Stimulated activated CD8-positive, alpha-beta memory T cell treated with anti-CD3 and anti-CD28 coated beads, Interleukin-15, amount 100 ng/mL, for 48 hours (primary cell): ENCODE measurements around the gene ATRX.
"Not testable (repeated sequence)": the region's sequence is repeated elsewhere in the genome, so short reads cannot be mapped to it uniquely, and the experiment has no call there.

Source experiments
- DNase-seq, 2 donors: peaks; one replicate each; pipeline ENCODE4 v3.0.0-alpha.2; 2020; ENCODE audit warnings: low read depth in 2 of 2

Gene ATRX

DNA sequence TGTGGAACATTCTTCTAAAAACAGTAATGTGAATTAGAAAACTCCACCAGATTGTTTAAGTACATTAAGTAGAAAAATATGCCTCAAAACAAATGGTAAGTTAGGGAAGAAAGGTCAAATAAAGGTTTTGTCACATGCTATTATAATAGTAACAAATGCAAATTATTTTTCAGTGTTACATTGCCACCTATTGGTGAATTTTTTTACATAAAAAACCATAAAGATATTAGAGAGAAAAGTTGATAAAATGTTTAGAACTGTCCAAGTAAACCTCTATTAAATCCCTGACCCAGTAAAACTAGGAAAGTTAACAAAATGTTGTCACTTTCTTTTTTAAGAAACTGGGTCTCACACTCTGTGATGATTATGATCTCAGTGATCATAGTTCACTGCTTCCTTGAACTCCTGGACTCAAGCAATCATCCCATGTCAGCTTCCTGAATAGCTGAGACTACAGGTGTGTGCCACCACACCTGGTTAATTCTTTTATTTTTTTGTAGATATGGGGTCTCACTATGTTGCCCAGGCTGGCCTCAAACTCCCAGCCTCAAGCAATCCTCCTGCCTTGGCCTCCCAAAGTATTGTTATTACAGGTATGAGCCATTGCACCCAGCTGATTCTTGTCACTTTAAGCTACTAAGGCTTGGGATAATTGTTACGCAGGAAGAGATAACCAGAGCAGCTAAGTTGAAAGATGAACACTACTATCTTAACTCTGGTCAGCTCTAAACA, 157.6 kb downstream of the ATRX start:
- no peak for DNase-seq

DNA sequence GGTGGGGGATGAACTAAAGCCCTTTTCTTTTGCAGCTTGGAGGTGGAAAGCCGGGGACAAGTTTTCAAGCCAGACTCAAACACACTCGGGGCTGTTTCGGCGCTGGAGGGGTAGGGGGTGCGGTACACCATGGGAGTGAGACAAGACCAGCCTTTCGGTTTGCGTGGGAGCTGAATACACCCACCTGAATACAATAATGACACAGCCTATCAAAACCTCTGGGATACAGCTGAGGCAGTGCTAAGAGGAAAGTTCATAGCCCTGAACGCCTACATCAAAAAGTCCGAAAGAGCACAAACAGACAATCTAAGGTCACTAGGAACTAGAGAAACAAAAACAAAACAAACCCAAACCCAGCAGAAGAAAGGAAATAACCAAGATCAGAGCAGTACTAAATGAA, 163.3 kb downstream of the ATRX start:
- DNase-seq: no peak

DNA sequence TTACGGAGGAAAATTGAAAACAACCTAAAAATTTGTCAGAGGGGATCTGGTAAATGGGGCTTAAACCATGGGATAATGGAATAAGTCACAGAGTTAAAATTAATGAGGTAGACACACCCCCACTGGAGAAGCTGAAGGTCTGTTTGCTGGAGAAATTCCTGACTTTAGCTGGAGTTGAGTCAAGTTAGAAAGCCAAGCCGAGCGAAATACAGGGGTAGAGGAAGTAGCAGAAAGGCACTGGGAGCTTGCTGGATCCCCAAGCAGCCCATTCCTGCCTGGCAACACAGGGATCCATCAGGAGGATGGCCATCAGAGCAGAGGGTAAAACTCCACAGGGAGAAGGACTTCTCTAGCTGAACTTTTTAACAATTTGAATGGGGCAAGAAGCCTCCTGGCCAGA, 163.8 kb downstream of the ATRX start:
- DNase-seq: no peak

DNA sequence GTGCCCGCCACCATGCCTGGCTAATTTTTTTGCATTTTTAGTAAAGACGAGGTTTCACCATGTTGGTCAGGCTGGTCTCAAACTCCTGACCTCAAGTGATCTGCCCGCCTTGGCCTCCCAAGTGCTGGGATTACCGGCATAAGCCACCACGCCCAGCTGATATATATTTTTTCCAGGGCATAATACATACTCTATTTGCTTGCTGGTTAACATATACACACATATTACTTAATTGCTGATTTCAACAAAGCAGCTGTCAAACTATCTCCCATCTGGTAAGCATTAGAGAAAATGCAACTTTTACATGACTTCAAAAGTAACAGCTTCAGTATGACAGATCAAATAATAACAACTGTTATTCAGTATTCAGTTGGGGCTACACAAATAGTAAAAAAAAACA, 164.6 kb downstream of the ATRX start:
- DNase-seq: not testable (repeated sequence)

DNA sequence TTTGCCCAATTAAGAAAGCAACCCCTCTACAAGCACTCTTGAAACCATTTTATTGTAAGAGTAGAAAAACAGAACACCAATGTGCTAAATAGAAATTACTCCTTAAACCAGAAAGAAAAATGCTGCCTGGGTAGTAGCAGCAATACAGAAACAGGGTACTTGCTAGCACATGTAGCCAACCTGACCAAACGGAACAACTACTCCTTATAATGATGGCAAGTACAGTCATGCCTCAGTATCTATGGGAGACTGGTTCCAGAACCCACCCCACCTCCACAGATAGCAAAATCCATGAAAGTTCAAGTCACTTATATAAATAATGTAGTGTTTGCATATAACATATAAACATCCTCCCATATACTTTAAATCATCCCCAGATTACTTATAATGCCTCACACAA, 168.8 kb downstream of the ATRX start:
- no peak for DNase-seq

DNA sequence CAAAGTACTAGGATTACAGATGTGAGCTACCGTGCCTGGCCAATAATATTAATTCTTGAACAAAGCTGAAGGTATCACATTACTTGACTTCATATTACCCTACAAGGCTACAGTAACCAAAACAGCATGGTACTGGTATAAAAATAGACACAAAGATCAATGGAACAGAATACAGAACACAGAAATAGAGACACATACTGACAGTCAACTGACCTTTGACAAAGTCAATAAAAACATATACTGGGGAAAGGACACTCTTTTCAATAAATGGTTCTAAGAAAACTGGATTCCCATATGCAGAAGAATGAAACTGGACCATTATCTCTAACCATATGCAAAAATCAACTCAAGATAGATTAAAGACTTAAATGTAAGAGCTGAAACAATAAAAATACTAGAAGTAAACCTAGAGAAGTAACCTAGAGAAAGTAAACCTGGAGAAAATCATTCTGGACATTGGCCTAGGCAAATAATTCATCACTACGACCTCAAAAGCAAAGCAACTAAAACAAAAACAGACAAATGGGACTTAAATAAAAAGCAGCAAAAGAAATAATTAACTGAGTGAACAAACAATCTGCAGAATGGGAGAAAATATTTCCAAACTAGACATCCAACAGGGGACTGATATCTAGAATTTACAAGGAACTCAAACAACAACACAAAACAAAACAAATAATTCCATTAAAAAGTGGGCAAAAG, 182.2 kb downstream of the ATRX start:
- DNase-seq: no peak

DNA sequence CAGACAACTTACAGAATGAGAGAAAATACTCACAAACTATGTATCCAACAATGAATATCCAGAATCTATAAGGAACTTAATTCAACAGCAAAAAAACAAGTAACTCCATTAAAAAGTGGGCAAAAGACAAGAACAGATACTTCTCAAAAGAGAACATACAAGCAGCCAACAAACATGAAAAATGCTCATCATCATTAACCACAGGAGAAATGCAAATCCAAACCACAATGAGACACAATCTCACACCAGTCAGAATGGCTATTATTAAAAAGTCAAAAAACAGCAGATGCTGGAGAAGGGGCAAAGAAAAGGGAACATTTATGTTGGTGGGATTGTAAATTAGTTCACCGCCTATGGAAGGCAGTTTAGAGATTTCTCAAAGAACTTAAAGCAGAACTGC, 188.5 kb downstream of the ATRX start:
- DNase-seq: no peak

DNA sequence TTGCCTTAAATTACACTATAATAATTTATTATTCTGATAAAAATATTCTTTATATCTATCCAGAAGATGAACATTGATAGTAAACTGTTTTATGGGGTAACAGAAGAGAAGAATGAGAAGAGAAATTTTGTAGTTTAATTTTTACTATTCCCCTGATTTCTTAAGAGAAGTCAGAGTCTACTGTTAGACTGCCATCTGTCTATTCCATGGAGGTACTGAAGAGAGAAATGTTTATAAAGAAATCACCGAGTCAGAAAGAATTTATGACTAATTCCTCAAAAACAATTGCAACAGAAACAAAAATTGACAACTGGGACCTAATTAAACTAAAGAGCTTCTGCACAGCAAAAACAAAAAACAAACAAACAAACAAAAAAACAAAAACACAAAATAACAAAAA, 188.9 kb downstream of the ATRX start:
- no peak for DNase-seq

DNA sequence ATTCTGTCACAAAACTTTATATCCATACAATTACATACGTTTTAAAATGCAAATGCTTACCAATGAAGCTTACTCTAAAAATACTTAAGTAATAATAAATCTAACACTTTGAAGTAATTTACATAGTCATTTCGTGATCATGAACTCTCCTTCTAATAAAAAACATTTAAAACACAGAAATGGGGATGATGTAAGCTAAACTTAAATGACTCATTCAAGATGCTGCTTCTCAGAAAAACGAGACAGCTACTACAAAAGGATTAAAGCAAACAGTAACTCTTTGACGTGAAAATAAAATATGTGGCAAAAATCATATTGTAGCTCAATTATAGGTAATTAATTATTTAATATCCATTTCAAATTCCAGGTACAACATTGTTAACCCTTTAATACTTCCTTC, 190.2 kb downstream of the ATRX start:
- DNase-seq: no peak

DNA sequence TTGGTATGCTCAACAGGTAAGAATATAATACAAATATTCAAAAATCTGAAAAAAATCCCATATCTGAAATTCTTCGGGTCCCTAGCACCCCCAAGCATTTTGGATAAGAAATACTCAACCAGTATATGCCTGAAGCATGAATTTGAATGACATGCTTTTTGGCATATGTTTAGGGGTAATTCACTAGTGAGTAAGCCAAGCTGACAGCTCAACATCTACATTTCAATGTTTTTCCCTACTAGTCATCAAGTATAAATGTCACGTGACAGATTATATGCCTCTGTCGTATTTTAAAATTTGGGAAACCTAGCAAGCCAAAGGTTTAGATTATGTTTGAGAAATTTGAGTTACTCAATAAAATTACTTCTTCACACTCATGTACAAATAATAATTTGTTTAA, 213.7 kb downstream of the ATRX start:
- no peak for DNase-seq

DNA sequence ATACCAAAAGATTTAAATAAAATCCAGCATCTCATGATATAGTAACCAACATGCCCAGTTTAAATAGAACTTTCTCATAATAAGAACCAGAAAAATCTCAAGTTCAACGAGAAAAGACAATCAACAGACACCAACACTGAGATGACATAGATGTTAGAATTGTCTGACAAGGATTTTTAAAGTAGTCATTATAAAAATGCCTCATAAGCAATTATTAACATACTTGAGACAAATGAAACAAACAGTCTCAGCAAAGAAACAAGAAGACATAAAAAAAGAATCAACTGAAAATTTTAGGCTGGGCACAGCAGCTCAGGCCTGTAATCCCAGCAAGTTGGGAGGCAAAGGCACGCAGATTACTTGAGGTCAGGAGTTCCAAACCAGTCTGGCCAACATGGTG, 220.7 kb downstream of the ATRX start:
- no peak for DNase-seq

DNA sequence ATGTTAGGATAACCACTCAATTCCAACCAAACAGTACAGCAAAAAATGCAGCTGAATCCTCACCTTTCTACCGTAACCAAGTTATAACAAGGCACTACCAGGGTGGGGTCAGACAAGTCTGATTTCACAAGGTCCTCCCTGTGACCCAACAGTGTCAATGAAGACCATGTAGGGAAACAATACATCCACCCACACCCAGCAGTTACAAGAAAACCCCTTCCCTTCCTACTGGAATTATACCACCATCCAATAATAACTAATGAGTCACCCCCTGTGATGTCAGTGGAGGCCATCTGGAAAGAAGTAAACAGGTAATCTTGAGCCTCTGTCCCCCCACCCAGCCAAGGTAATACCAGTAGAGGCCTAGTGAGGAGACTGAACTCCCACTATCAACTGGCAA, 221.2 kb downstream of the ATRX start:
- DNase-seq: no peak

DNA sequence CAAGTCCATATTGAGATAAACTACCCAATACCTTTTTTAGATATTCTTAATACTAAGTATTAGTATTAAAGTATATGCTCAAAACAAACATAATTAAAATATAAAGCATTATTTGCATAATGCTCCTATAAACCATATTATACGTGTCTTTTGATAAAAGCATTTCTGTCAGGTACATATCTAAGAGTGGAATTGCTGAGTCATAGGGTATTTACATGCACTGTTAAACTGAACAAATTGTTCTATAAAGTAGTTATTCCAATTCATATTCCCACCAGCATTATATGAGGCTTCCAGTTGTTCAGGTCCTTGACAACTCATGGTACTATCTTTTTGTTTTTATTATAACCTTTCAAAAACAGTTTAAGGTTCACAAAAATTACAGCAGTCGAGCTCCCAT, 224.6 kb downstream of the ATRX start:
- no peak for DNase-seq

DNA sequence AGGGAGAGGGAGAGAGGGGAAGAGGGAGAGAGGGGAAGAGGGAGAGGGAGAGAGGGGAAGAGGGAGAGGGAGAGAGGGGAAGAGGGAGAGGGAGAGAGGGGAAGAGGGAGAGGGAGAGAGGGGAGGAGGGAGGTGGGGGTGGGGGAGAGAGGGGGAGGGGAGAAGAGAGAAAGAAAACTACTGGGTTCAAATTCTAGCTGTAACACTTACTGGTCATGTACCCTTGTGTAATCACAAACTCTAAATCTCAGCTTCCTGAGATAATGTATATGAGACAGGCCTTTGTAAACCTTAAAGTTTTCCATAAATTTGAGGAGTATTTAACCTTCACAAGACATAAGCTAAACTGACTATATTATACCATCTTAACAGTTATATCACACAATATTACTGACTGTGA, 229.7 kb downstream of the ATRX start:
- no peak for DNase-seq

DNA sequence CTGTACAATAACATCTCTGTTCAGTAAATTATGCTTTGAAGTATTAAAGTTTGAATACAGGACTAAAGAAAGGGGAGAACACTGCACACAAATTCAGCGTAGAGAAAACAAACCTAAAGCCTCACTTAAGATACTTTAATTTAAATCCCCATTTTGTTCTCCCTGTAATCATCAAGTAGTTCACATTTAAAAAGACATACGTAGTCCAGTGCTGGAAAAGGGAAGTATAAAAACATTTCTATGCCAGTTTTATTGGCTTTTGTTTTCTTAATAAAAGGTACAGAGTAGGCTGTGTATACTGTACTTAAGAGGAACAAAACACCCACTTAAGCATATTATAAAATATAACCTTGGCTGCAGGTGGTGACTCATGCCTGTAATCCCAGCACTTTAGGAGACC, 237.3 kb downstream of the ATRX start:
- no peak for DNase-seq

DNA sequence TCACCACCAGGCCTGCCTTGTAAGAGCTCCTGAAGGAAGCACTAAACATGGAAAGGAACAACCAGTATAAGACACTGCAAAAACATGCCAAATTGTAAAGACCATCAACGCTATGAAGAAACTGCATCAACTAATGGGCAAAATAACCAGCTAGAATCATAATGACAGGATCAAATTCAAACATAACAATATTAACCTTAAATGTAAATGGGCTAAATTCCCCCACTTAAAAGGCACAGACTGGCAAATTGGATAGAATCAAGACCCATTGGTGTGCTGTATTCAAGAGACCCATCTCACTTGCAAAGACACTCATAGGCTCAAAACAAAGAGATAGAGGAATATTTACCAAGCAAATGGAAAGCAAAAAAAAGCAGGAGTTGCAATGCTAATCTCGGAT, 246.2 kb downstream of the ATRX start:
- DNase-seq: not testable (repeated sequence)

DNA sequence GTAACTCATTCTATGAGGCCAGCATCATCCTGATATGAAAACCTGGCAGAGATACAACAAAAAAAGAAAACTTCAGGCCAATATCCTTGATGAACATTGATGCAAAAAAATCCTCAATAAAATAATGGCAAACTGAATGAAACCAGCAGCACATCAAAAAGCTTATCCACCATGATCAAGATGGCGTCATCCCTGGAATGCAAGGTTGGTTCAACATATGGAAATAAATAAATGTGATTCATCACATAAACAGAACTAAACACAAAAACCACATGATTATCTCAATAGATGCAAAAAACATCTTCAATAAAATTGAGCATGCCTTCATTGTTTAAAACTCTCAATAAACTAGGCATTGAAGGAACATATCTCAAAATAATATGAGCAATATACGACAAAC, 254.8 kb downstream of the ATRX start:
- DNase-seq: not testable (repeated sequence)

DNA sequence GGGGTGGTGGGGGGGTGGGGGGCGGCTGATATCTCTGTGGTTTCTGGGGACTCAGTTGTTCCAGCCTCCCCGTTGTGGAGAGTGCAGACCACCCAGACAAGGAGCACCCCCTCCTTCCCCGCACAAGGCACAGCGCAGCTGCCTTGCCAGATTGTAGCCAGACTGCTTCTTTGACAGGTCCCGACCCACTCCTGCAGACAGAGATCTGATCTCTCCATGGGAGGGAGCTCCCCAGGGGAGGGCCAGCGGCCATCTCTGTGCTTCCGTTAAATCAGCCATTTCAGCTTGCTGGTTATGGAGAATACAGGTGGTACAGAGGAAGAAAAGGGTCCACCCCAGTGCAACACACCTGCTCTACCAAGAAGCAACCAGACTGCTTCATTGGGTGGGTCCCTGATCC, 258.0 kb downstream of the ATRX start:
- no peak for DNase-seq

DNA sequence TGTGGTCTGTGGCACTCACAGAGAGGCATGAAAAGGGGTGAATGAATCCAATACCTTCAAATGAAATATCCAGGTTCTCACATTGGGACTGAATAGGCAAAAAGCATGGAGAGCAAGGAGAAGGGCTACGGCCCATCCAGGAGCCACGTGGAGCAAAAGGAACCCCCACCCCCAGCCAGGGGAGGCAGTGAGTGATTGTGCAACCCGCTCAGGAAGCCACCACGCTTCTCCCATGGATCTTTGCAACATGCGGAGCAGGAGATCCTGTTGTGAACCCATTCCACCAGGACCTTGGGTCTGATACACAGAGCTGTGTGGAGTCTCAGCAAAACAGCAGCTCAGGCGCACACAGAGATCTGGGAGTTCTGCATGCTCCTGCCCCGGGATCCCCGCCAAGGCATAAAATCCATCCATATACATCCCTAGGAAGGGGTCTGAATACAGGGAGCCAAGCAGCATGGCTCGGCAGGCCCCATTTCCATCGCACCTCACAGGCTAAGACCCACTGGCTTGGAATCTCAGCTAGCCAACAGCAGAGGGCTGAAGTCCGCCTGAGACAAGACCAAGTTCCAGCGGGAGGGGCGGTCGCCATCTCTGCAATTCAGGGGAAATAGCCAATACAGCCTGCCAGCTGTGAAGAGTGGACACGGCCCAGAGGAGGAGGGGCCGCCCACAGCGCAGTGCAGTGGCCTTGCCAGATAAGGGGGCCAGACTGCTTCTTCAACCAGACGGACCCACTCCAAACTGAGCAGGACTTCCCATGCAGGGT, 258.6 kb downstream of the ATRX start:
- DNase-seq: no peak

DNA sequence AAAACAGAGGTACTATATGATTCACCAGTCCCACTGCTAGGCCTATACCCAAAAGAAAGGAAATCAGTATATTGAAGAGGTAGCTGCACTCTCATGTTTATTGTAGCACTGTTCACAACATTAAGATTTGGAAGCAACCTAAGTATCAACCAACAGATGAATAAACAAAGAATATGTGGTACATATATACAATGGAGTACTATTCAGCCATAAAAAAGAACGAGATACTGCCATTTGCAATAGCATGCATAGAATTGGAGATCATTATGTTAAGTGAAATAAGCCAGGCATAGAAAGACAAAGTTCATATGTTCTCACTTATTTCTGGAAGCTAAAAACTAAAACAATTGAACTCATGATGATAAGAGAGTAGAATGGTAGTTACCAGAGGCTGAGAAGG, 266.3 kb downstream of the ATRX start:
- no peak for DNase-seq

DNA sequence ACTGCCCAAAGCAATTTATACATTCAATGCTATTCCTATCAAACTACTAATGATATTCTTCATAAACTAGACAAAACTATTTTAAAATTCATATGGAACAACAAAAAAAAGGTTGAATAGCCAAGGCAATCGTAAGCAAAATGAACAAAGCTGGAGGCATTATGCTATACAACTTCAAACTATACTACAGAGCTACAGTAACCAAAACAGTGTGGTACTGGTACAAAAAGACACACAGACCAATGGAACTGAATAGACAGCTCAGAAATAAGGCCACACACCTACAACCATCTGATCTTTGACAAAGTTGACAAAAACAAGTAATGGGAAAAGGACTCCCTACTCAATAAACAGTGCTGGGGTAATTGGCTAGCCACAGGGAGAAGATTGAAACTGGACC, 271.8 kb downstream of the ATRX start:
- DNase-seq: no peak

DNA sequence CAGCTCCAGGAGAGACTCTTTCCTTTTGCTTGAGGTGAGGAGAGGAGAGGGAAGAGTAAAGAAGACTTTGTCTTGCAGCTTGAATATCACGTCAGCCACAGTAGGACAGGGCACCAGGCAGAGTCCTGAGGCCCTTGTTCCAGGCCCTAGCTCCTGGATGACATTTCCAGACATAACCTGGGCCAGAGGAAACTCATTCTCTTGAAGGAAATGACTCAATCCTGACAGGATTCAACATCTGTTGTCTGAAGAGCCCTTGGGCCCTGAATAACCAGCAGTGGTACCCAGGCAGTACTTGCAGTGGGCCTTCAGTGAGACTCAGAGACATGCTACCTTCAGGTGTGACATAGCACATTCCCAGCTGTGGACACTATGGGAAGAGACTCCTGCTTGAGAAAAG, 276.0 kb downstream of the ATRX start:
- DNase-seq: no peak

DNA sequence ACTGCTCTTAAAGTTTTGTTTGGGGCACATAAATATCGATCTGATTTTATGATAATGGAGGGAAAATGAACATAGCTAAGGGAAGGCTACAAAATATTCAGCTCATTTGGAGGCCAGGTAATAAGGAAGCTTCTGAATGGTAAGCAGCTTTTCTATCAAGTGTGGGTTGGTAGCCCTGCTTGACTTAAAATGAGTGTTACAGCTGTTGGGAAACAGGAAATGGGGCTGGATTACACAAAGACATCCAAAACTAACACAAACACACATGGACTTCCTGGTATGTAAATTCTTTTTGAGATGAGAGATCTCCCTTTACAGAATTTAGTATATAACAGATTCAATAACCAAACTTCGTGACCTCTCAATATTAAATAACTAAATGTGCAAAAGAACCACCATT, 280.8 kb downstream of the ATRX start:
- DNase-seq: no peak
